HG03280 (cell line): Measurements from ENCODE around the gene FAM241B.

ENCODE experiments used
- ATAC-seq: cut with Tn5 transposase; IDR thresholded peaks from one replicate; pipeline ENCODE4 v1.9.1; 2021; ENCODE audit warnings: mild to moderate bottlenecking, moderate library complexity; ENCODE audit not compliant: unreplicated experiment

Gene FAM241B

GRCh38 chr10:69629897-69630650 is at the start of gene FAM241B:
Gene FAM241B (plus strand): TSS chr10:69630247. CDS start chr10:69631744, 1,497 bp downstream.
- ATAC-seq: no peak

- no peak for ATAC-seq
These were observed 49.6 kb upstream of the FAM241B start for GRCh38 chr10:69580435-69580834.

GRCh38 chr10:69583106-69583505 is 46.9 kb upstream of the FAM241B start:
- no peak for ATAC-seq

- ATAC-seq: no peak
These were observed 45.4 kb upstream of the FAM241B start for GRCh38 chr10:69584624-69585023.

GRCh38 chr10:69588358-69588757 is 41.7 kb upstream of the FAM241B start:
- no peak for ATAC-seq

- ATAC-seq: no peak
These were observed 29.2 kb upstream of the FAM241B start for GRCh38 chr10:69600761-69601330.

- no peak for ATAC-seq
These were observed 21.0 kb upstream of the FAM241B start for GRCh38 chr10:69609077-69609476.

GRCh38 chr10:69612760-69613159 is 17.3 kb upstream of the FAM241B start:
- ATAC-seq: no peak

GRCh38 chr10:69614130-69614529 is 15.9 kb upstream of the FAM241B start:
- ATAC-seq: no peak

GRCh38 chr10:69616358-69616757 is 13.7 kb upstream of the FAM241B start:
- no peak for ATAC-seq

- ATAC-seq: no peak
These were observed 11.3 kb upstream of the FAM241B start for GRCh38 chr10:69618746-69619145.

- ATAC-seq: no peak
These were observed 10.4 kb upstream of the FAM241B start for GRCh38 chr10:69619626-69620025.

- ATAC-seq: no peak
These were observed 9.4 kb upstream of the FAM241B start for GRCh38 chr10:69620625-69621024.

- ATAC-seq: no peak
These were observed 5.7 kb upstream of the FAM241B start for GRCh38 chr10:69624245-69624786.

GRCh38 chr10:69626826-69627225 is 3.2 kb upstream of the FAM241B start:
- no peak for ATAC-seq

- no peak for ATAC-seq
These were observed 1.2 kb upstream of the FAM241B start for GRCh38 chr10:69628891-69629290.

- ATAC-seq: no peak
These were observed 539 bp upstream of the FAM241B start for GRCh38 chr10:69629519-69629896.

GRCh38 chr10:69630651-69631400 is 779 bp downstream of the FAM241B start:
- no peak for ATAC-seq

- ATAC-seq: no peak
These were observed 1.5 kb downstream of the FAM241B start for GRCh38 chr10:69631566-69631965.

- ATAC-seq: no peak
These were observed 2.6 kb downstream of the FAM241B start for GRCh38 chr10:69632516-69633199.
